Activated T-helper 17 cell treated with anti-CD3 and anti-CD28 coated beads, Interleukin-2, amount 50 U/mL, for 72 hours (primary cell): ENCODE measurements around the gene HS6ST3. TPM values are rescaled to one million over a fixed set of nuclear protein-coding genes. Genes with fewer than 3 reads are reported as not detected.

Experiments used
- ATAC-seq: fragments of 150-1000 bp; cut with Tn5 transposase; replicated peaks from 2 replicates; pipeline ENCODE4 v1.10.0; 2021; ENCODE audit warnings: mild to moderate bottlenecking, moderate library complexity
- H3K27ac Mint-ChIP-seq: one replicate; pipeline ENCODE4 v1.8.0; 2022; ENCODE audit warnings: mixed read lengths
- H3K27me3 Mint-ChIP-seq: one replicate; pipeline ENCODE4 v1.8.0; 2022; ENCODE audit warnings: mixed read lengths
- H3K36me3 Mint-ChIP-seq: one replicate; pipeline ENCODE4 v1.8.0; 2022; ENCODE audit warnings: low read depth, mild to moderate bottlenecking, mixed read lengths
- H3K4me1 Mint-ChIP-seq: one replicate; pipeline ENCODE4 v1.8.0; 2022; ENCODE audit warnings: mixed read lengths
- H3K4me3 Mint-ChIP-seq: one replicate; pipeline ENCODE4 v1.8.0; 2022; ENCODE audit warnings: mild to moderate bottlenecking, mixed read lengths
- H3K9me3 Mint-ChIP-seq: one replicate; pipeline ENCODE4 v1.8.0; 2022; ENCODE audit warnings: mixed read lengths
- total RNA-seq, 2 donors: library from RNA; stranded (reverse); gene quantifications; one replicate each; pipeline ENCODE4 v1.2.3, GENCODE V29; 2022

HS6ST3 gene
- total RNA-seq, 2 donors from 2014 or later, result not detected

GRCh38 chr13:96381681-96382080 is 291.8 kb downstream of the HS6ST3 start:
- no peak overlapping the region for H3K27ac Mint-ChIP-seq
- H3K27me3 Mint-ChIP-seq, result no peaks in the 10 kb centered on the region
- peaks cover 8% of the 10 kb centered on the region for H3K9me3 Mint-ChIP-seq
- no peak overlapping the region for H3K4me3 Mint-ChIP-seq
- ATAC-seq, result no peak
- H3K4me1 Mint-ChIP-seq, result no peaks in the 10 kb centered on the region
- no peaks in the 10 kb centered on the region for H3K36me3 Mint-ChIP-seq

- Mint-ChIP-seq H3K9me3 (peaks cover 16% of the 10 kb centered on the region), H3K27me3 (no peaks in the 10 kb centered on the region), H3K4me1 (no peaks in the 10 kb centered on the region), H3K4me3 (no peak overlapping the region), H3K27ac (no peak overlapping the region), H3K36me3 (no peaks in the 10 kb centered on the region)
- no peak for ATAC-seq
Observed at GRCh38 chr13:96388598-96388997, 298.7 kb downstream of the HS6ST3 start.

GRCh38 chr13:96391606-96392005 is 301.7 kb downstream of the HS6ST3 start:
- no peaks in the 10 kb centered on the region for H3K36me3 Mint-ChIP-seq
- no peaks in the 10 kb centered on the region for H3K27me3 Mint-ChIP-seq
- H3K4me3 Mint-ChIP-seq, result no peak overlapping the region
- no peak for ATAC-seq
- H3K9me3 Mint-ChIP-seq, result peaks cover 16% of the 10 kb centered on the region
- H3K27ac Mint-ChIP-seq, result no peak overlapping the region
- H3K4me1 Mint-ChIP-seq, result no peaks in the 10 kb centered on the region

- no peak overlapping the region for H3K27ac Mint-ChIP-seq
- H3K9me3 Mint-ChIP-seq, result peaks cover 5% of the 10 kb centered on the region
- no peak overlapping the region for H3K4me3 Mint-ChIP-seq
- H3K27me3 Mint-ChIP-seq, result no peaks in the 10 kb centered on the region
- H3K36me3 Mint-ChIP-seq, result no peaks in the 10 kb centered on the region
- ATAC-seq, result no peak
- H3K4me1 Mint-ChIP-seq, result no peaks in the 10 kb centered on the region
Observed at GRCh38 chr13:96397807-96398206, 307.9 kb downstream of the HS6ST3 start.

GRCh38 chr13:96398486-96398885 is 308.6 kb downstream of the HS6ST3 start:
- peaks cover 5% of the 10 kb centered on the region for H3K9me3 Mint-ChIP-seq
- H3K27me3 Mint-ChIP-seq, result no peaks in the 10 kb centered on the region
- no peaks in the 10 kb centered on the region for H3K36me3 Mint-ChIP-seq
- ATAC-seq, result no peak
- H3K4me1 Mint-ChIP-seq, result no peaks in the 10 kb centered on the region
- H3K4me3 Mint-ChIP-seq, result no peak overlapping the region
- no peak overlapping the region for H3K27ac Mint-ChIP-seq

GRCh38 chr13:96403241-96403640 is 313.3 kb downstream of the HS6ST3 start:
- no peaks in the 10 kb centered on the region for H3K36me3 Mint-ChIP-seq
- H3K27me3 Mint-ChIP-seq, result no peaks in the 10 kb centered on the region
- no peaks in the 10 kb centered on the region for H3K4me1 Mint-ChIP-seq
- H3K4me3 Mint-ChIP-seq, result no peak overlapping the region
- H3K27ac Mint-ChIP-seq, result no peak overlapping the region
- ATAC-seq, result no peak
- H3K9me3 Mint-ChIP-seq, result peaks cover 5% of the 10 kb centered on the region

GRCh38 chr13:96403651-96404050 is 313.7 kb downstream of the HS6ST3 start:
- no peaks in the 10 kb centered on the region for H3K4me1 Mint-ChIP-seq
- H3K4me3 Mint-ChIP-seq, result no peak overlapping the region
- no peak for ATAC-seq
- H3K36me3 Mint-ChIP-seq, result no peaks in the 10 kb centered on the region
- H3K27me3 Mint-ChIP-seq, result no peaks in the 10 kb centered on the region
- H3K9me3 Mint-ChIP-seq, result peaks cover 5% of the 10 kb centered on the region
- no peak overlapping the region for H3K27ac Mint-ChIP-seq

- ATAC-seq, result no peak
- Mint-ChIP-seq H3K27me3 (no peaks in the 10 kb centered on the region), H3K9me3 (peaks cover 11% of the 10 kb centered on the region), H3K36me3 (no peaks in the 10 kb centered on the region), H3K4me3 (no peak overlapping the region), H3K4me1 (no peaks in the 10 kb centered on the region), H3K27ac (no peak overlapping the region)
Observed at GRCh38 chr13:96415831-96416385, 326.0 kb downstream of the HS6ST3 start.

- Mint-ChIP-seq H3K4me1 (no peaks in the 10 kb centered on the region), H3K36me3 (no peaks in the 10 kb centered on the region), H3K27ac (no peak overlapping the region), H3K9me3 (peaks cover 9% of the 10 kb centered on the region), H3K4me3 (no peak overlapping the region), H3K27me3 (no peaks in the 10 kb centered on the region)
- ATAC-seq, result no peak
Observed at GRCh38 chr13:96417939-96418685, 328.2 kb downstream of the HS6ST3 start.

- no peak for ATAC-seq
- no peaks in the 10 kb centered on the region for H3K27me3 Mint-ChIP-seq
- peaks cover 4% of the 10 kb centered on the region for H3K9me3 Mint-ChIP-seq
- no peaks in the 10 kb centered on the region for H3K4me1 Mint-ChIP-seq
- H3K4me3 Mint-ChIP-seq, result no peak overlapping the region
- no peaks in the 10 kb centered on the region for H3K36me3 Mint-ChIP-seq
- H3K27ac Mint-ChIP-seq, result no peak overlapping the region
Observed at GRCh38 chr13:96421314-96421713, 331.4 kb downstream of the HS6ST3 start.

- H3K27me3 Mint-ChIP-seq, result no peaks in the 10 kb centered on the region
- H3K4me1 Mint-ChIP-seq, result no peaks in the 10 kb centered on the region
- H3K36me3 Mint-ChIP-seq, result no peaks in the 10 kb centered on the region
- no peak for ATAC-seq
- H3K9me3 Mint-ChIP-seq, result peaks cover 4% of the 10 kb centered on the region
- H3K4me3 Mint-ChIP-seq, result no peak overlapping the region
- no peak overlapping the region for H3K27ac Mint-ChIP-seq
Observed at GRCh38 chr13:96422002-96422401, 332.1 kb downstream of the HS6ST3 start.

GRCh38 chr13:96426167-96426566 is 336.3 kb downstream of the HS6ST3 start:
- no peak overlapping the region for H3K27ac Mint-ChIP-seq
- H3K4me1 Mint-ChIP-seq, result no peaks in the 10 kb centered on the region
- no peak overlapping the region for H3K4me3 Mint-ChIP-seq
- peaks cover 9% of the 10 kb centered on the region for H3K9me3 Mint-ChIP-seq
- no peaks in the 10 kb centered on the region for H3K36me3 Mint-ChIP-seq
- no peak for ATAC-seq
- no peaks in the 10 kb centered on the region for H3K27me3 Mint-ChIP-seq

- no peaks in the 10 kb centered on the region for H3K4me1 Mint-ChIP-seq
- peaks cover 11% of the 10 kb centered on the region for H3K9me3 Mint-ChIP-seq
Observed at GRCh38 chr13:96428911-96429310, 339.0 kb downstream of the HS6ST3 start.

GRCh38 chr13:96431044-96431581 is 341.2 kb downstream of the HS6ST3 start:
- Mint-ChIP-seq H3K27me3 (no peaks in the 10 kb centered on the region), H3K27ac (no peak overlapping the region), H3K36me3 (no peaks in the 10 kb centered on the region), H3K4me1 (no peaks in the 10 kb centered on the region), H3K4me3 (no peak overlapping the region), H3K9me3 (peaks cover 14% of the 10 kb centered on the region)
- no peak for ATAC-seq

More at GRCh38 chr13:96428911-96429310, 339.0 kb downstream of the HS6ST3 start:
- no peaks in the 10 kb centered on the region for H3K27me3 Mint-ChIP-seq
- no peak overlapping the region for H3K27ac Mint-ChIP-seq
- ATAC-seq, result no peak
- H3K4me3 Mint-ChIP-seq, result no peak overlapping the region
- no peaks in the 10 kb centered on the region for H3K36me3 Mint-ChIP-seq

- no peak overlapping the region for H3K4me3 Mint-ChIP-seq
- H3K36me3 Mint-ChIP-seq, result no peaks in the 10 kb centered on the region
- ATAC-seq, result no peak
- no peaks in the 10 kb centered on the region for H3K27me3 Mint-ChIP-seq
- H3K27ac Mint-ChIP-seq, result no peak overlapping the region
- peaks cover 10% of the 10 kb centered on the region for H3K9me3 Mint-ChIP-seq
- H3K4me1 Mint-ChIP-seq, result no peaks in the 10 kb centered on the region
Observed at GRCh38 chr13:96444676-96445075, 354.8 kb downstream of the HS6ST3 start.
